GM12878 (cell line): Measurements from ENCODE around the gene CDON.

ENCODE experiments used
- ASH2L ChIP-seq: fragments of 300-600, 200-600 bp; sonication (generic); IDR thresholded peaks from 2 replicates; pipeline ENCODE4 v1.6.1; 2017; ENCODE audit warnings: low read depth, mild to moderate bottlenecking, borderline replicate concordance
- BRCA1 ChIP-seq: IDR thresholded peaks from 2 replicates; pipeline ENCODE4 v1.6.1; 2011; ENCODE audit warnings: low read depth, low read length, improper control_type of control experiment
- CHD4 ChIP-seq: fragments of 200-600 bp; sonication (generic); IDR thresholded peaks from 2 replicates; pipeline ENCODE4 v1.6.1; 2016; ENCODE audit warnings: mild to moderate bottlenecking
- CREM ChIP-seq: IDR thresholded peaks from 2 replicates; pipeline ENCODE4 v1.6.1; 2014; ENCODE audit warnings: antibody characterized with exemption, low read depth
- ESRRA ChIP-seq: IDR thresholded peaks from 2 replicates; pipeline ENCODE4 v1.6.1; 2012; ENCODE audit warnings: mild to moderate bottlenecking, low read length, improper control_type of control experiment
- EZH2 ChIP-seq: IDR thresholded peaks from 2 replicates; pipeline ENCODE4 v1.6.1; 2012; ENCODE audit warnings: low read depth, mild to moderate bottlenecking, control low read depth, inconsistent platforms, low read length, borderline replicate concordance; ENCODE audit not compliant: control insufficient read depth
- FOXK2 ChIP-seq: fragments of 450-650 bp; IDR thresholded peaks from 2 replicates; pipeline ENCODE4 v1.6.1; 2017; ENCODE audit warnings: mild to moderate bottlenecking, moderate library complexity
- NRF1 ChIP-seq: conservative IDR thresholded peaks from 2 replicates; pipeline ENCODE4 v1.6.1; 2011; ENCODE audit warnings: mild to moderate bottlenecking, low read depth, low read length, improper control_type of control experiment
- RELA ChIP-seq: fragments of 450-650 bp; IDR thresholded peaks from 2 replicates; pipeline ENCODE4 v1.8.0; 2014; ENCODE audit warnings: borderline replicate concordance; ENCODE audit not compliant: partially characterized antibody
- SUZ12 ChIP-seq: fragments of 200-600 bp; sonication (generic); IDR thresholded peaks from one replicate; pipeline ENCODE4 v1.6.1; 2018; ENCODE audit warnings: antibody characterized with exemption, mild to moderate bottlenecking; ENCODE audit not compliant: unreplicated experiment
- YY1 ChIP-seq: IDR thresholded peaks from 2 replicates; pipeline ENCODE4 v1.6.1; 2011; ENCODE audit warnings: low read depth, mild to moderate bottlenecking, low read length
- TF ChIP-seq, protein P1 (sequence below), 3 experiments: IDR thresholded peaks in 2 of 3; conservative IDR thresholded peaks in 1 of 3; 2 replicates each; pipeline ENCODE4 v1.5.1; 2011; ENCODE audit warnings: low read depth in 3 of 3, low read length in 3 of 3, mild to moderate bottlenecking in 3 of 3, control low read depth in 2 of 3, moderate library complexity in 2 of 3, inconsistent platforms in 1 of 3, mixed read lengths in 1 of 3; ENCODE audit not compliant: control insufficient read depth in 2 of 3, insufficient read depth in 1 of 3; ENCODE audit errors: extremely low read depth in 1 of 3

DNA sequence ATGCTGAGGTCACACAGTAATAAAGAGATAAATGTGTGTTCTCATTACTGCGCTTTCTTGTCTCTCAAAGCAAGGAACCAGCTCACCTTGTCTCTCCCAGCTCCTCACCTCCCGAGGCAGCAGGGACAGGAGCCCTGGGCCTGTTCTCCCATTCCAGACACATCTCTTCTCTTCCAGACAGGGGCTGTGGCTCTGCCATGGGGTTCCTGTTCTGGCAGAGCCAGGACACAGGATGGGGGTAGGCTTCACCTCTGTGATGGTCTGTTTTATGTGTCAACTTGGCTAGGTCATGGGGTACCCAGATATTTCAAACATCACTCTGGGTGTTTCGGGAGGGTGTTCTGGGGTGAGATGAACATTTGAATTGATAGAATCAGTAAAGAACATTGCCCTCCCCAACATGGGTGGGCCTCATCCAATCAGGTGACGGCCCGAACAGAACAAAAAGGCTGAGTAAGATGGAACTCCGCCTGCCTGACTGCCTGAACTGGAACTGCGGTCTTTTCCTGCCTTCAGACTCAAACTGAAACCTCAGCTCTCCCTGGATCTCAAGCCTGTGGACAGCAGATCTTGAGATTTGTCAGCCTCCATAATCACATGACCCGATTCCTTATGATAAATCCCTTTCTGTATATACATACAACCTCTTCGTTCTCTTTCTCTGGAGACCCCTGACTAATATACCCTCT lies 118.9 kb downstream of the CDON start:
- TF ChIP-seq, protein P1, sequence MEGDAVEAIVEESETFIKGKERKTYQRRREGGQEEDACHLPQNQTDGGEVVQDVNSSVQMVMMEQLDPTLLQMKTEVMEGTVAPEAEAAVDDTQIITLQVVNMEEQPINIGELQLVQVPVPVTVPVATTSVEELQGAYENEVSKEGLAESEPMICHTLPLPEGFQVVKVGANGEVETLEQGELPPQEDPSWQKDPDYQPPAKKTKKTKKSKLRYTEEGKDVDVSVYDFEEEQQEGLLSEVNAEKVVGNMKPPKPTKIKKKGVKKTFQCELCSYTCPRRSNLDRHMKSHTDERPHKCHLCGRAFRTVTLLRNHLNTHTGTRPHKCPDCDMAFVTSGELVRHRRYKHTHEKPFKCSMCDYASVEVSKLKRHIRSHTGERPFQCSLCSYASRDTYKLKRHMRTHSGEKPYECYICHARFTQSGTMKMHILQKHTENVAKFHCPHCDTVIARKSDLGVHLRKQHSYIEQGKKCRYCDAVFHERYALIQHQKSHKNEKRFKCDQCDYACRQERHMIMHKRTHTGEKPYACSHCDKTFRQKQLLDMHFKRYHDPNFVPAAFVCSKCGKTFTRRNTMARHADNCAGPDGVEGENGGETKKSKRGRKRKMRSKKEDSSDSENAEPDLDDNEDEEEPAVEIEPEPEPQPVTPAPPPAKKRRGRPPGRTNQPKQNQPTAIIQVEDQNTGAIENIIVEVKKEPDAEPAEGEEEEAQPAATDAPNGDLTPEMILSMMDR (IDR thresholded peaks at IDR 0.05 in 2 of 3, conservative IDR thresholded peaks at IDR 0.05 in 1 of 3; ENCODE audit: control insufficient read depth in 2 of 3, extremely low read depth in 1 of 3, insufficient read depth in 1 of 3, low read depth in 3 of 3, low read length in 3 of 3), result no peak
- TF ChIP-seq EZH2, result no peak
- TF ChIP-seq YY1, result no peak
- no peak for TF ChIP-seq ASH2L
- no peak for TF ChIP-seq BRCA1
- TF ChIP-seq ESRRA, result no peak
- no peak for TF ChIP-seq CREM
- no peak for TF ChIP-seq FOXK2
- TF ChIP-seq RELA, result no peak
- no peak for TF ChIP-seq NRF1
- TF ChIP-seq SUZ12, result no peak
- TF ChIP-seq CHD4, result no peak
